Esophagus (tissue), 2 donors: ENCODE results near the gene C2. TPM values are rescaled to one million over a fixed set of nuclear protein-coding genes. Genes with fewer than 3 reads are reported as not detected.

Experiments
- H3K27ac ChIP-seq, 2 donors: one replicate each; pipeline ENCODE4 v1.5.1; 2013; ENCODE audit warnings: low read depth in 2 of 2, mild to moderate bottlenecking in 2 of 2, inconsistent platforms in 1 of 2, low read length in 1 of 2, moderate library complexity in 1 of 2
- H3K27me3 ChIP-seq, 2 donors: one replicate each; pipeline ENCODE4 v1.6.1; 2013; ENCODE audit warnings: low read length in 2 of 2, control low read depth in 1 of 2, mild to moderate bottlenecking in 1 of 2; ENCODE audit not compliant: insufficient read depth in 2 of 2, control insufficient read depth in 1 of 2
- H3K36me3 ChIP-seq, 2 donors: one replicate each; pipeline ENCODE4 v1.6.1; 2013; ENCODE audit warnings: low read length in 1 of 2; ENCODE audit not compliant: control insufficient read depth in 2 of 2, insufficient read depth in 2 of 2
- H3K4me1 ChIP-seq, 2 donors: one replicate each; pipeline ENCODE4 v1.6.1; 2013; ENCODE audit warnings: low read length in 1 of 2; ENCODE audit not compliant: control insufficient read depth in 2 of 2, insufficient read depth in 2 of 2
- H3K4me3 ChIP-seq, 2 donors: one replicate each; pipeline ENCODE4 v1.5.1; 2013; ENCODE audit warnings: low read length in 2 of 2, mild to moderate bottlenecking in 2 of 2, low read depth in 1 of 2, moderate library complexity in 1 of 2
- H3K9me3 ChIP-seq, 2 donors: one replicate each; pipeline ENCODE4 v1.6.1; 2013; ENCODE audit warnings: mild to moderate bottlenecking in 2 of 2, low read depth in 1 of 2, low read length in 1 of 2, moderate library complexity in 1 of 2; ENCODE audit not compliant: control insufficient read depth in 2 of 2, insufficient read depth in 1 of 2
- WGBS, 2 donors: extraction: QIAGEN DNeasy Blood & Tissue Kit; methylation state at CpG; one replicate each; pipeline ENCODE4 v1.1.7; 2013; 5-methylcytosine and 5-hydroxymethylcytosine counted together
- polyA plus RNA-seq, 2 donors: library from polyadenylated mRNA; stranded (reverse); fragments of 200-250 nt; gene quantifications; one replicate each; pipeline ENCODE4 v1.2.3, GENCODE V29; 2013
- donor health status: healthy with polysubstance abuse.
- donor health status: Bipolar disorder and iron deficiency.

C2 gene
- polyA plus RNA-seq, 2 donors = 1.2 to 1.3 TPM

DNA sequence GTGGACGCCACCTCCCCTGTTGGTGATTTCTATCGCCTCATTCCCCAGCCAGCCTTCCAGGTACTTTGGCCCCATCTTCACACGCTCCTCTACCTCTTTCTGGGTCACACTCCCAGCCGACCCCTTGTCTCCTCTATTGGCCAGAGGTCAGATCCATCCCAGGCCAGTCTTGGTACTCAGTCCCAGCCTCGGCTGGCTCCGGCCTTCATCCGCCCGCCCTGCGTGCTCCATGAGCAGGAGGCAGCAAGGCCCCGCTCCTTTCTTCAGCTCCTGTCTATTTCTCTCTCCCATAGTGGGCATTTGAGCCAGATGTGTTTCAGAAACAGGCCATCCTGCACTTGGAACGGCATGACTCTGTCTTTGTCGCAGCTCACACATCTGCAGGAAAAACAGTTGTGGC lies 34.1 kb downstream of the C2 start:
- 94 to 95% methylated on average over 12 of the region's 12 CpGs for WGBS, 2 donors
- Histone ChIP-seq H3K27me3 (no peaks in the 10 kb centered on the region), H3K4me1 (peaks cover 3 to 10% of the 10 kb centered on the region in 2 donors), H3K27ac (no peak overlapping the region), H3K36me3 (peaks cover 31 to 44% of the 10 kb centered on the region in 2 donors), H3K4me3 (no peak overlapping the region), H3K9me3 (no peaks in the 10 kb centered on the region)

DNA sequence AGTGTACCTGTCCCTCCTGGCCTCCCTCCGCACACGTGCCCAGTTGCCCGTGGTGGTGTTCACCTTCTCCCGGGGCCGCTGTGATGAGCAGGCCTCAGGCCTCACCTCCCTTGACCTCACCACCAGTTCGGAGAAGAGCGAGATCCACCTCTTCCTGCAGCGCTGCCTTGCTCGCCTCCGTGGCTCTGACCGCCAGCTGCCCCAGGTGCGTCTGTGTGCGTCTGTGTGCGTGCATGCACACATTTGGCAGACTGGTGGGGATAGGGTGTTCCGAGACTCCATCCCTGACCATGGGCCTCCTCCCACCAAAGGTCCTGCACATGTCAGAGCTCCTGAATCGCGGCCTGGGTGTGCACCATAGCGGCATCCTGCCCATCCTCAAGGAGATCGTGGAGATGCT lies 36.4 kb downstream of the C2 start:
- H3K36me3 ChIP-seq = peaks cover 40 to 60% of the 10 kb centered on the region in 2 donors
- 96 to 97% methylated on average over 19 of the region's 19 CpGs for WGBS, 2 donors

DNA sequence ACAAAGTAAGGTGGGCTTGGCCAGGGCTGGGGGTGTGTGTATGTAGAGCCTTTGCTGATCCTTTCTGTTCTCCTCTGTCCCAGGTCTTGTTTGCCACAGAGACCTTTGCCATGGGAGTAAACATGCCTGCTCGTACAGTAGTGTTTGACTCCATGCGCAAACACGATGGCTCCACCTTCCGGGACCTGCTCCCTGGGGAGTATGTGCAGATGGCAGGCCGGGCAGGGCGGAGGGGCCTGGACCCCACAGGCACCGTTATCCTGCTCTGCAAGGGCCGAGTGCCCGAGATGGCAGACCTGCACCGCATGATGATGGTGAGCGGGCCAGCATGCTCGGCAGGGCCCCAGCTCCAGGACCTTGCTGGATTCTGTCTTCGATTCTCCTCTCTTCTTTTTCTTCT lies 38.2 kb downstream of the C2 start:
- WGBS, 2 donors = 89 to 90% methylated on average over 13 of the region's 13 CpGs
- no peaks in the 10 kb centered on the region for H3K9me3 ChIP-seq
- H3K27ac ChIP-seq = no peak overlapping the region
- no peaks in the 10 kb centered on the region for H3K27me3 ChIP-seq
- no peak overlapping the region for H3K4me3 ChIP-seq
- peaks cover 46 to 75% of the 10 kb centered on the region in 2 donors for H3K36me3 ChIP-seq
- H3K4me1 ChIP-seq = peaks cover under 1 to 2% of the 10 kb centered on the region in 2 donors

More for the DNA sequence above, 36.4 kb downstream of the C2 start:
- Histone ChIP-seq H3K27me3 (no peaks in the 10 kb centered on the region), H3K4me1 (peaks cover 3 to 7% of the 10 kb centered on the region in 2 donors), H3K27ac (no peak overlapping the region), H3K9me3 (no peaks in the 10 kb centered on the region), H3K4me3 (no peak overlapping the region)

DNA sequence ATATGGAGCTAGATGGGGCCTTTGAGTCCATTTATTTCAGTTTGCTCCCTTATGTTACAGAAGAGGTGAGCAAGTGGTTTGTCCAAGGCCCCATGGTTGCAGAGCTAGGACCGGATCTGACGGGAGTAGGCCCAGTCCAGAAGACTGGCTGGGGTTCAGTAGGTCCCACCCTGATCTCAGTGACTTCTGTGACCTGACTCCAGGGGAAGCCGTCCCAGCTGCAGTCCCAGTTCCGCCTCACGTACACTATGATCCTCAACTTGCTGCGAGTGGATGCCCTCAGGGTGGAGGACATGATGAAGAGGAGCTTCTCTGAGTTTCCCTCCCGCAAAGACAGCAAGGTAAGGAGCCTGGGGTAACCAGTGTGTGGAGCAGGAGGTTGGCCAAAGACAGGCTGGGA lies 39.0 kb downstream of the C2 start:
- no peaks in the 10 kb centered on the region for H3K27me3 ChIP-seq
- no peak overlapping the region for H3K27ac ChIP-seq
- H3K4me3 ChIP-seq = no peak overlapping the region
- peaks cover 3 to 8% of the 10 kb centered on the region in 2 donors for H3K4me1 ChIP-seq
- WGBS, 2 donors = 84 to 88% methylated on average over 7 of the region's 7 CpGs
- peaks cover 46 to 67% of the 10 kb centered on the region in 2 donors for H3K36me3 ChIP-seq
- H3K9me3 ChIP-seq = no peaks in the 10 kb centered on the region

DNA sequence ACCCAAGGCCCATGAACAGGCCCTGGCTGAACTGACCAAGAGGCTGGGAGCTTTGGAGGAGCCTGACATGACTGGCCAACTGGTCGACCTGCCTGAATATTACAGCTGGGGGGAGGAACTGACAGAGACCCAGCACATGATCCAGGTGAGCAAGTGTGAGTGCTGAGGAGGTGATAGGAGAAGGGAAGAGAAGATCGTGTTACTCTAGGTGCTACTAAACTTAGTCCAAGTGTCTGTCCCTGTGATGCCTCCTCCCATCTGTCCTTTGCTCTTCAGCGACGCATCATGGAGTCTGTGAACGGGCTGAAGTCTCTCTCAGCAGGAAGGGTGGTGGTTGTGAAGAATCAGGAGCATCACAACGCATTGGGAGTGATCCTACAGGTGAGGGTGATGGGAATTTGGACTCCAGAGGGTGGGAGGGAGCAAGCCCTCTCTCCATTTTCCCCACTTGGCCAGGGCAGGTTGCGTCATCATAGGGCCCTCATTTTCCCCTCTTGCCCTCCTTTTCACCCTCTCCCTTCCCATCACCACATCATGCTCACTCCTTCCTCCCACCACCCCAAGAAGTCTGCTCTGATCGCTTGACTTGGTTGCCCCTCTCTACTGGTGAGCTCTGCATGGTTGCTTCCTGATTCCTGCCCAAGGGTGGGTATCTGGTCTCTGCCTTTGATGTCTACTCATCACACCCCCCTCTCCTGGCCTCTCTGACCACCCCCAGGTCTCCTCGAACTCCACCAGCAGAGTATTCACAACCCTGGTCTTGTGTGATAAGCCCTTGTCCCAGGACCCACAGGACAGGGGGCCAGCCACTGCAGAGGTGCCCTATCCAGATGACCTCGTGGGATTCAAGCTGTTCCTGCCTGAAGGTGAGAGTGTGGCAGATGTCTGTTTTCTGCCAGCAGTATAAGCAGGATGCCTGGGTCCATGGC lies 39.7 kb downstream of the C2 start:
- no peaks in the 10 kb centered on the region for H3K9me3 ChIP-seq
- 82 to 88% methylated on average over 10 of the region's 10 CpGs for WGBS, 2 donors
- H3K4me1 ChIP-seq = peaks cover 3 to 10% of the 10 kb centered on the region in 2 donors
- H3K27ac ChIP-seq = no peak overlapping the region
- H3K27me3 ChIP-seq = no peaks in the 10 kb centered on the region
- H3K36me3 ChIP-seq = peaks cover 44 to 61% of the 10 kb centered on the region in 2 donors
- no peak overlapping the region for H3K4me3 ChIP-seq

DNA sequence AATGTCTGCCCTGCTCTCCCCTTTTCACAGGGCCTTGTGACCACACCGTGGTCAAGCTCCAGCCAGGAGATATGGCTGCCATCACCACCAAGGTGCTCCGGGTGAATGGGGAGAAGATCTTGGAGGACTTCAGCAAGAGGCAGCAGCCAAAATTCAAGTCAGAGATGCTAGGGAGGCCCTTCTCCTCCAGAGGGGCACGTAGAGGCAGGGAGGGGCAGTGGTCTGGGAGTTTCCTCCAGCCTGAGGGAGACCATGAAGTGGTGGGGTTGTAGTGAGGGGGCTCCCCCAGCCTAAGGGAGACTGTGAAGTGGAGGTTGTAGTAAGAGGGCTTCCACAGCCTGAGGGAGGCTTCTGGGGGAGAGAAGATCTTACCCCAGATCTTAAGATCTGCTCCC lies 40.4 kb downstream of the C2 start:
- no peak overlapping the region for H3K4me3 ChIP-seq
- peaks cover 38 to 55% of the 10 kb centered on the region in 2 donors for H3K36me3 ChIP-seq
- peaks cover 3 to 12% of the 10 kb centered on the region in 2 donors for H3K4me1 ChIP-seq
- no peaks in the 10 kb centered on the region for H3K9me3 ChIP-seq
- WGBS, 2 donors = 78 to 82% methylated on average over 3 of the region's 3 CpGs
- no peaks in the 10 kb centered on the region for H3K27me3 ChIP-seq
- no peak overlapping the region for H3K27ac ChIP-seq

DNA sequence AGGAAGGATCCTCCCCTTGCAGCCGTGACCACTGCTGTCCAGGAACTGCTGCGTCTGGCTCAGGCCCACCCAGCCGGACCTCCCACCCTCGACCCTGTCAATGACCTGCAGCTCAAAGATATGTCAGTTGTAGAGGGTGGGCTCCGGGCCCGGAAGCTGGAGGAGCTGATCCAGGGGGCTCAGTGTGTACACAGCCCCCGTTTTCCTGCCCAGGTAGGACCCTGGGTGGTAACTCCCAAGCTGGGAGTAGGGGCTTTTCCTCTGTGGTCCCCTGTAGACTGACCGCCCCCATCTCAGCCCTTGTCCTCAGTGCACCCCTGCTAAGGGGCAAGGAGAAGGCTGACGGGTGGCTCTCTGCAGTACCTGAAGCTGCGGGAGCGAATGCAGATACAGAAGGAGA lies 40.8 kb downstream of the C2 start:
- Histone ChIP-seq H3K36me3 (peaks cover 35 to 54% of the 10 kb centered on the region in 2 donors), H3K27ac (no peak overlapping the region), H3K4me3 (no peak overlapping the region), H3K9me3 (no peaks in the 10 kb centered on the region), H3K4me1 (peaks cover 3 to 13% of the 10 kb centered on the region in 2 donors), H3K27me3 (no peaks in the 10 kb centered on the region)
- WGBS, 2 donors = 83 to 85% methylated on average over 11 of the region's 11 CpGs

DNA sequence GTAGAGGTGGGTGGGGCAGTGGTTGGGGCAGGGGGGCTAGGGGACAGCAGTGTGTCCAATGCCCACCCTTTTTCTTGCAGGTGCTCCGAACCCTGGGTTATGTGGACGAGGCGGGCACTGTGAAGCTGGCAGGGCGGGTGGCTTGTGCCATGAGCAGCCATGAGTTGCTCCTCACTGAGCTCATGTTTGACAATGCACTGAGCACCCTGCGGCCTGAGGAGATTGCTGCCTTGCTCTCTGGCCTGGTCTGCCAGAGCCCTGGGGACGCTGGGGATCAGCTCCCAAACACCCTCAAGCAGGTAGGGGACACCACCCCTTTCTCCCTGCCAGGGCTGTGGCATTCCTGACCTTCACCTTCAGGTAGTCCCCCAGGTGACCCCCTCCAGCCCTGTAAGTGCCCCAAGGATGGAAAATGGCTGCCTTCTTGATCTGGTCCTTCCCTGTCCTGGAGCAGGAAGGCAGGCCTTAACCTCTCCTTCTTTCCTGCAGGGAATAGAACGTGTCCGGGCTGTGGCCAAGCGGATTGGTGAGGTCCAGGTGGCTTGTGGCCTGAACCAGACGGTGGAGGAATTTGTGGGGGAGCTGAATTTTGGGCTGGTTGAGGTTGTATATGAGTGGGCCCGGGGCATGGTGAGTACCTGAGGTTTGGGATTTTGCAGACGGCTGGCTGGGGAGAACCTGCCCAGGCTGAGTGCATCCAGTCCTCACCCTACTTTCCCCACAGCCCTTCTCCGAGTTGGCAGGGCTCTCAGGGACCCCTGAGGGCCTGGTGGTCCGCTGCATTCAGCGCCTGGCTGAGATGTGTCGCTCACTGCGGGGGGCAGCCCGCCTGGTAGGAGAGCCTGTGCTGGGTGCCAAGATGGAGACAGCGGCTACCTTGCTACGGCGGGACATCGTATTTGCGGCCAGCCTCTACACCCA lies 41.5 kb downstream of the C2 start:
- Histone ChIP-seq H3K27ac (no peak overlapping the region), H3K27me3 (no peaks in the 10 kb centered on the region), H3K36me3 (peaks cover 30 to 49% of the 10 kb centered on the region in 2 donors), H3K4me3 (no peak overlapping the region), H3K9me3 (no peaks in the 10 kb centered on the region), H3K4me1 (peaks cover 3 to 13% of the 10 kb centered on the region in 2 donors)
- WGBS, 2 donors = 84 to 87% methylated on average over 23 of the region's 23 CpGs
